Hepatocyte (in vitro differentiated cells): Measurements from ENCODE around the gene LRMDA.

Source experiments
- CTCF ChIP-seq: fragments of 200-600 bp; sonication (generic); IDR thresholded peaks from 2 replicates; pipeline ENCODE4 v1.5.1; 2016; ENCODE audit warnings: antibody characterized with exemption, mild to moderate bottlenecking; ENCODE audit not compliant: poor library complexity
- EZH2 ChIP-seq: fragments of 200-600 bp; sonication (generic); IDR thresholded peaks from 2 replicates; pipeline ENCODE4 v1.6.1; 2016; ENCODE audit warnings: antibody characterized with exemption, mild to moderate bottlenecking, borderline replicate concordance
- EZH2phosphoT487 ChIP-seq: fragments of 200-600 bp; sonication (generic); IDR thresholded peaks from one replicate; pipeline ENCODE4 v1.6.1; 2018; ENCODE audit warnings: antibody characterized with exemption, mild to moderate bottlenecking, low read depth, moderate library complexity; ENCODE audit not compliant: unreplicated experiment, severe bottlenecking

GRCh38 chr10:76012716-76013327 is 581.4 kb downstream of the LRMDA start:
- TF ChIP-seq CTCF = no peak
- no peak for TF ChIP-seq EZH2
- TF ChIP-seq EZH2phosphoT487 = no peak
